HCT116 (cell line): ENCODE data around the gene KLK12. TPM values are rescaled to one million over a fixed set of nuclear protein-coding genes. Genes with fewer than 3 reads are reported as not detected.

ENCODE experiments used
- ATAC-seq: fragments of 200-7000 bp; cut with Tn5 transposase; 2 replicates; pipeline ENCODE4 v1.9.1; 2020; ENCODE audit warnings: mild to moderate bottlenecking, moderate library complexity
- BruUV-seq: library from RNA; stranded (reverse); fragments of 400-500 nt; replicated peaks from 2 replicates; lab custom pipeline; 2021; lab: Mats Ljungman, UMichigan
- CTCF ChIA-PET: fragments of 300-600 bp; sonication (Branson Sonifier 250); formaldehyde crosslinking; loops from one replicate; lab custom pipeline; 2021; ENCODE audit warnings: antibody characterized with exemption; lab: Charles Lee
- POLR2A ChIA-PET: fragments of 300-600, 350-600 bp; sonication (Branson Sonifier 250); formaldehyde crosslinking; loops from one replicate; lab custom pipeline; 2021; ENCODE audit warnings: antibody characterized with exemption; lab: Charles Lee
- RAD21 ChIA-PET, 2 experiments: fragments of 300-600 bp; sonication (Branson Sonifier 250); formaldehyde crosslinking; loops; one replicate each; lab custom pipeline; 2023; ENCODE audit warnings: low total read pairs in 2 of 2; ENCODE audit not compliant: uncharacterized antibody in 2 of 2, unreplicated experiment in 2 of 2, low non-redundant PET in 1 of 2; lab: Charles Lee
- DNase-seq: peaks from one replicate; pipeline ENCODE4 v3.0.0-alpha.2; 2010; ENCODE audit warnings: low read depth, low spot score
- H2AFZ ChIP-seq: fragments of 200-600 bp; shearing (Covaris generic), sonication (generic); 2 replicates; pipeline ENCODE4 v1.6.1; 2017; ENCODE audit warnings: low read depth, mixed run types, mixed read lengths, antibody characterized with exemption, low read length; ENCODE audit not compliant: poor library complexity, severe bottlenecking
- H3K27ac ChIP-seq: 2 replicates; pipeline ENCODE4 v1.5.1; 2012; ENCODE audit warnings: low read depth, low read length
- H3K27me3 ChIP-seq: fragments of 200-600 bp; sonication (generic); 2 replicates; pipeline ENCODE4 v1.6.1; 2016; ENCODE audit warnings: mixed run types, low read length, mixed read lengths; ENCODE audit not compliant: insufficient read depth
- H3K36me3 ChIP-seq, 2 experiments: fragments of 200-500 bp in 1 of 2; fragments of 200-600 bp in 1 of 2; sonication (Bioruptor generic) in 1 of 2; sonication (generic) in 1 of 2; 2 replicates each; pipeline versions ENCODE4 v1.5.1 to v1.6.1; 2014 to 2016; ENCODE audit warnings: low read length in 2 of 2, inconsistent platforms in 1 of 2, mixed read lengths in 1 of 2, mixed run types in 1 of 2; ENCODE audit not compliant: insufficient read depth in 2 of 2, control insufficient read depth in 1 of 2
- H3K4me1 ChIP-seq, 2 experiments: fragments of 200-600 bp in 1 of 2; sonication (generic) in 1 of 2; 2 replicates each; pipeline versions ENCODE4 v1.5.1 to v1.6.1; 2012 to 2017; ENCODE audit warnings: low read length in 2 of 2, inconsistent platforms in 1 of 2, mild to moderate bottlenecking in 1 of 2, mixed read lengths in 1 of 2, mixed run types in 1 of 2, moderate library complexity in 1 of 2; ENCODE audit not compliant: insufficient read depth in 2 of 2, control insufficient read depth in 1 of 2
- H3K4me2 ChIP-seq: fragments of 200-600 bp; sonication (generic); 2 replicates; pipeline ENCODE4 v1.6.1; 2017; ENCODE audit warnings: mixed run types, low read length, mixed read lengths
- H3K4me3 ChIP-seq, 2 experiments: fragments of 200-600 bp in 1 of 2; sonication (generic) in 1 of 2; replicated peaks in 1 of 2; 2 replicates each; pipeline ENCODE4 v1.5.1; 2011 to 2016; ENCODE audit warnings: low read length in 2 of 2, control low read depth in 1 of 2, low read depth in 1 of 2, mild to moderate bottlenecking in 1 of 2, mixed read lengths in 1 of 2, mixed run types in 1 of 2
- H3K79me2 ChIP-seq: fragments of 200-600 bp; sonication (generic); 2 replicates; pipeline ENCODE4 v1.6.1; 2017; ENCODE audit warnings: mild to moderate bottlenecking, mixed run types, low read length, moderate library complexity, mixed read lengths; ENCODE audit not compliant: insufficient read depth
- H3K9ac ChIP-seq: fragments of 200-600 bp; sonication (generic); 2 replicates; pipeline ENCODE4 v1.6.1; 2016; ENCODE audit warnings: low read length, mixed read lengths
- H3K9me2 ChIP-seq: fragments of 200-600 bp; sonication (generic), shearing (Covaris generic); 2 replicates; pipeline ENCODE4 v1.6.1; 2017; ENCODE audit warnings: mixed run types, mild to moderate bottlenecking, moderate library complexity; ENCODE audit not compliant: insufficient read depth
- H3K9me3 ChIP-seq, 2 experiments: fragments of 200-500 bp in 1 of 2; fragments of 200-600 bp in 1 of 2; sonication (Bioruptor generic) in 1 of 2; sonication (generic) in 1 of 2; 2 replicates each; pipeline ENCODE4 v1.6.1; 2014 to 2017; ENCODE audit warnings: low read length in 2 of 2, mixed read lengths in 2 of 2, inconsistent platforms in 1 of 2, low read depth in 1 of 2, mild to moderate bottlenecking in 1 of 2, mixed run types in 1 of 2, moderate library complexity in 1 of 2; ENCODE audit not compliant: control insufficient read depth in 1 of 2, insufficient read depth in 1 of 2
- H4K20me1 ChIP-seq: fragments of 200-600 bp; sonication (generic), shearing (Covaris generic); 2 replicates; pipeline ENCODE4 v1.6.1; 2017; ENCODE audit warnings: mixed run types, mild to moderate bottlenecking, moderate library complexity; ENCODE audit not compliant: insufficient read depth
- CBX3 ChIP-seq: IDR thresholded peaks from 2 replicates; pipeline ENCODE4 v1.6.1; 2012; ENCODE audit warnings: low read depth
- CEBPB ChIP-seq: IDR thresholded peaks from 2 replicates; pipeline ENCODE4 v1.6.1; 2012; ENCODE audit warnings: low read depth
- EGR1 ChIP-seq: IDR thresholded peaks from 2 replicates; pipeline ENCODE4 v1.6.1; 2012; ENCODE audit warnings: low read depth
- ELF1 ChIP-seq: IDR thresholded peaks from 2 replicates; pipeline ENCODE4 v1.6.1; 2012; ENCODE audit warnings: low read depth, borderline replicate concordance
- EZH2 ChIP-seq: fragments of 200-600 bp; sonication (generic); IDR thresholded peaks from 2 replicates; pipeline ENCODE4 v1.6.1; 2017; ENCODE audit warnings: antibody characterized with exemption, mixed run types
- EZH2phosphoT487 ChIP-seq: fragments of 200-600 bp; IDR thresholded peaks from 2 replicates; pipeline ENCODE4 v1.6.1; 2018; ENCODE audit warnings: antibody characterized with exemption, borderline replicate concordance
- FOSL1 ChIP-seq: IDR thresholded peaks from 2 replicates; pipeline ENCODE4 v1.6.1; 2012; ENCODE audit warnings: low read depth
- POLR2AphosphoS5 ChIP-seq: IDR thresholded peaks from 2 replicates; pipeline ENCODE4 v1.6.1; 2011; ENCODE audit warnings: mild to moderate bottlenecking, low read depth, low read length, moderate library complexity
- RAD21 ChIP-seq: IDR thresholded peaks from 2 replicates; pipeline ENCODE4 v1.6.1; 2012; ENCODE audit warnings: low read depth, mild to moderate bottlenecking
- SIN3A ChIP-seq: IDR thresholded peaks from 2 replicates; pipeline ENCODE4 v1.6.1; 2012; ENCODE audit warnings: low read depth
- SP1 ChIP-seq: IDR thresholded peaks from 2 replicates; pipeline ENCODE4 v1.6.1; 2012; ENCODE audit warnings: low read depth
- SRF ChIP-seq: IDR thresholded peaks from 2 replicates; pipeline ENCODE4 v1.6.1; 2012; ENCODE audit warnings: low read depth
- TCF7L2 ChIP-seq: IDR thresholded peaks from 2 replicates; pipeline ENCODE4 v1.7.0; 2011; ENCODE audit warnings: borderline replicate concordance, inconsistent platforms; ENCODE audit not compliant: insufficient read depth, insufficient read length; ENCODE audit errors: extremely low read depth
- YY1 ChIP-seq: IDR thresholded peaks from 2 replicates; pipeline ENCODE4 v1.6.1; 2011; ENCODE audit warnings: low read length, low read depth, moderate library complexity, mild to moderate bottlenecking; ENCODE audit not compliant: insufficient replicate concordance; ENCODE audit errors: extremely low read depth
- ZFX ChIP-seq: fragments of 450-650 bp; IDR thresholded peaks from 2 replicates; pipeline ENCODE4 v1.6.1; 2017
- ZNF274 ChIP-seq: fragments of 200-500 bp; sonication (Bioruptor generic); IDR thresholded peaks from 2 replicates; pipeline ENCODE4 v1.6.1; 2014; ENCODE audit warnings: mild to moderate bottlenecking, low read depth, low read length, inconsistent platforms
- intact Hi-C: fragments of 100-400 bp; cut with micrococcal nuclease; formaldehyde crosslinking; loops from 2 replicates; pipeline ENCODE4 v1.10.0; 2022
- total RNA-seq: library from RNA; stranded (reverse); gene quantifications from one replicate; pipeline ENCODE4 v1.2.1, GENCODE V29; 2021; ENCODE audit not compliant: unreplicated experiment
- TF ChIP-seq, protein P1 (sequence below): IDR thresholded peaks from 2 replicates; pipeline ENCODE4 v1.6.1; 2012
- TF ChIP-seq, protein P2 (sequence below): IDR thresholded peaks from 2 replicates; pipeline ENCODE4 v1.6.1; 2012
- TF ChIP-seq, protein P3 (sequence below): IDR thresholded peaks from 2 replicates; pipeline ENCODE4 v1.6.1; 2011; ENCODE audit warnings: mild to moderate bottlenecking, low read length, moderate library complexity; ENCODE audit not compliant: insufficient replicate concordance; ENCODE audit errors: extremely low read depth

The KLK12 gene
- total RNA-seq, 1 experiment from 2014 or later: not detected

DNA sequence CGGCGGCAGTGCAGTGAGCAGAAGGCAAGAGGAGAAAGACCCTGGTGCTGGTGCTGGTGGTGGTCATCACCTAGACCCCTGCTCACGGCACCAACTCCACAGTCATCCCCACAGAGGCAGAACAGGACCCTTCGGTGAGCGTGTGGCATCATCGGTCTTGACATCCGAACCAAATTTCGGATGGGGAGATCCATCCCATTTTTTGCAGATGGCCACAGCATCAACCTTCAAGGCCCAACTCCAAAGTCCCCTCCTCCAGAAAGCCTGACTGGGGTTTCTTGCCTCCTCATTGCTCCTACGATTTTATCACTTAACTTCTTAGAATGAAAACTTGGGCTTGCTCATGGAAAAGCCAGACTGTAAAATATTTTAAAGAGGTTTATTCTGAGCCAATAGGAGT lies 8.7 kb upstream of the KLK12 start:
- DNase-seq: no peak
- BruUV-seq: no TSS peak
- H3K4me1 ChIP-seq: no peaks in the 10 kb centered on the region
- H4K20me1 ChIP-seq: no peaks in the 10 kb centered on the region
- TF ChIP-seq EZH2phosphoT487 (no peak), RAD21 (no peak), TCF7L2 (no peak)
- TF ChIP-seq, protein P1, sequence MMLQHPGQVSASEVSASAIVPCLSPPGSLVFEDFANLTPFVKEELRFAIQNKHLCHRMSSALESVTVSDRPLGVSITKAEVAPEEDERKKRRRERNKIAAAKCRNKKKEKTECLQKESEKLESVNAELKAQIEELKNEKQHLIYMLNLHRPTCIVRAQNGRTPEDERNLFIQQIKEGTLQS: no peak
- no peaks in the 10 kb centered on the region for H3K9me3 ChIP-seq
- H3K79me2 ChIP-seq: no peaks in the 10 kb centered on the region
- ATAC-seq: no peak
- H3K36me3 ChIP-seq: no peaks in the 10 kb centered on the region
- H3K9me2 ChIP-seq: no peaks in the 10 kb centered on the region
- no peak overlapping the region for H3K4me2 ChIP-seq
- intact Hi-C loops: no loop called here
- no peak overlapping the region for H3K27ac ChIP-seq
- H3K4me3 ChIP-seq: no peak overlapping the region
- POLR2A ChIA-PET: no interaction called here
- no peak overlapping the region for H3K9ac ChIP-seq
- RAD21 ChIA-PET: no interaction called here
- CTCF ChIA-PET: interaction anchor here (0.7 kb wide), 1 partner anchor 25 kb away, joined by 3 read pairs; no protein-coding TSS in a partner anchor
- H3K27me3 ChIP-seq: no peaks in the 10 kb centered on the region
- H2AFZ ChIP-seq: no peak overlapping the region

DNA sequence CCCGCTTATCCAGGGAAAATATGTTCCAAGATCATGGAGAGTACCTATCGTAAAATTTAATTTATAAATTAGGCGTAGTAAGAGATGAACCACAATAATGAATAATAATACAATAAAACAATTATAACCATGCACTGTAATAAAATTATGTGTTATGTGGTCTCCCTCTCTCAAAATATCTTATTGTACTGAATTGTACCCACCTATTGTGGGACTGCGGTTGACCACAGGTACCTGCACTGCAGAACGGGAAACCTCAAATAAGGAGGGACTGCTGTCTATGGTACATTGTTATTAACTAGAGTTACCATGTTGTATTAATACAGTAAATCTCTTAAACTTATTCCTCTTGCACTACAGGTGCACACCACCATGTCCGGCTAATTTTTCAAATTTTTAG lies 5.3 kb upstream of the KLK12 start:
- H3K27ac ChIP-seq: no peak overlapping the region
- no peaks in the 10 kb centered on the region for H4K20me1 ChIP-seq
- no peak overlapping the region for H3K4me2 ChIP-seq
- DNase-seq: no peak
- no TSS peak for BruUV-seq
- POLR2A ChIA-PET: no interaction called here
- RAD21 ChIA-PET: no interaction called here
- H3K9me3 ChIP-seq: no peaks in the 10 kb centered on the region
- no peak overlapping the region for H3K9ac ChIP-seq
- no peaks in the 10 kb centered on the region for H3K27me3 ChIP-seq
- no peaks in the 10 kb centered on the region for H3K79me2 ChIP-seq
- no peaks in the 10 kb centered on the region for H3K9me2 ChIP-seq
- no peak overlapping the region for H2AFZ ChIP-seq
- no peaks in the 10 kb centered on the region for H3K4me1 ChIP-seq
- no peak for ATAC-seq
- CTCF ChIA-PET: interaction anchor here (1.2 kb wide), 1 partner anchor 20 kb away, joined by 6 read pairs; no protein-coding TSS in a partner anchor
- no peaks in the 10 kb centered on the region for H3K36me3 ChIP-seq
- no peak overlapping the region for H3K4me3 ChIP-seq
- intact Hi-C loops: no loop called here
- no peak for TF ChIP-seq ELF1
- TF ChIP-seq EGR1: no peak
- no peak for TF ChIP-seq CBX3
- TF ChIP-seq, protein P1: no peak
- no peak for TF ChIP-seq EZH2
- no peak for TF ChIP-seq POLR2AphosphoS5
- TF ChIP-seq ZNF274: no peak
- TF ChIP-seq EZH2phosphoT487: no peak
- TF ChIP-seq SRF: no peak
- TF ChIP-seq SIN3A: no peak
- no peak for TF ChIP-seq SP1
- TF ChIP-seq ZFX: no peak
- no peak for TF ChIP-seq YY1
- no peak for TF ChIP-seq CEBPB
- TF ChIP-seq, protein P2, sequence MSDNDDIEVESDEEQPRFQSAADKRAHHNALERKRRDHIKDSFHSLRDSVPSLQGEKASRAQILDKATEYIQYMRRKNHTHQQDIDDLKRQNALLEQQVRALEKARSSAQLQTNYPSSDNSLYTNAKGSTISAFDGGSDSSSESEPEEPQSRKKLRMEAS: no peak
- TF ChIP-seq, protein P3, sequence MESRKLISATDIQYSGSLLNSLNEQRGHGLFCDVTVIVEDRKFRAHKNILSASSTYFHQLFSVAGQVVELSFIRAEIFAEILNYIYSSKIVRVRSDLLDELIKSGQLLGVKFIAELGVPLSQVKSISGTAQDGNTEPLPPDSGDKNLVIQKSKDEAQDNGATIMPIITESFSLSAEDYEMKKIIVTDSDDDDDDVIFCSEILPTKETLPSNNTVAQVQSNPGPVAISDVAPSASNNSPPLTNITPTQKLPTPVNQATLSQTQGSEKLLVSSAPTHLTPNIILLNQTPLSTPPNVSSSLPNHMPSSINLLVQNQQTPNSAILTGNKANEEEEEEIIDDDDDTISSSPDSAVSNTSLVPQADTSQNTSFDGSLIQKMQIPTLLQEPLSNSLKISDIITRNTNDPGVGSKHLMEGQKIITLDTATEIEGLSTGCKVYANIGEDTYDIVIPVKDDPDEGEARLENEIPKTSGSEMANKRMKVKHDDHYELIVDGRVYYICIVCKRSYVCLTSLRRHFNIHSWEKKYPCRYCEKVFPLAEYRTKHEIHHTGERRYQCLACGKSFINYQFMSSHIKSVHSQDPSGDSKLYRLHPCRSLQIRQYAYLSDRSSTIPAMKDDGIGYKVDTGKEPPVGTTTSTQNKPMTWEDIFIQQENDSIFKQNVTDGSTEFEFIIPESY: no peak
- no peak for TF ChIP-seq FOSL1
- TF ChIP-seq RAD21: no peak
